Hepatocyte (in vitro differentiated cells): ENCODE measurements around the gene PRDM11.

ENCODE experiments used
- CTCF ChIP-seq: fragments of 200-600 bp; sonication (generic); IDR thresholded peaks from 2 replicates; pipeline ENCODE4 v1.5.1; 2016; ENCODE audit warnings: antibody characterized with exemption, mild to moderate bottlenecking; ENCODE audit not compliant: poor library complexity
- EZH2 ChIP-seq: fragments of 200-600 bp; sonication (generic); IDR thresholded peaks from 2 replicates; pipeline ENCODE4 v1.6.1; 2016; ENCODE audit warnings: antibody characterized with exemption, mild to moderate bottlenecking, borderline replicate concordance

- TF ChIP-seq CTCF: no peak
- TF ChIP-seq EZH2: no peak
Measured at GRCh38 chr11:45205978-45206377, 59.5 kb downstream of the PRDM11 start.
